H1 (cell line): Measurements from ENCODE around the gene ORAI3. TPM values are rescaled to one million over a fixed set of nuclear protein-coding genes. Genes with fewer than 3 reads are reported as not detected.

ENCODE experiments used
- CTCF ChIA-PET: fragments of 300-600 bp; sonication (Branson Sonifier 250); formaldehyde crosslinking; loops from one replicate; lab custom pipeline; 2021; ENCODE audit not compliant: partially characterized antibody; lab: Charles Lee
- POLR2A ChIA-PET: fragments of 300-600 bp; sonication (Branson Sonifier 250); formaldehyde crosslinking; loops from one replicate; lab custom pipeline; 2021; ENCODE audit warnings: inconsistent platforms; ENCODE audit not compliant: partially characterized antibody; lab: Charles Lee
- DNase-seq, 2 experiments: peaks; one replicate each; pipeline versions ENCODE4 v3.0.0 to v3.0.0-alpha.2; 2010 to 2022; ENCODE audit warnings: low spot score in 2 of 2, low read depth in 1 of 2, mixed read lengths in 1 of 2
- FAIRE-seq: peaks from 2 replicates; lab custom pipeline; 2011; peaks lifted over from hg19 to GRCh38; lab: Jason Lieb, UNC
- H2AFZ ChIP-seq: 2 replicates; pipeline ENCODE4 v1.8.1; 2012; ENCODE audit warnings: low read length, inconsistent platforms
- H2AK5ac ChIP-seq: 2 replicates; pipeline ENCODE4 v1.6.1; 2013; ENCODE audit warnings: low read depth, low read length
- H2BK120ac ChIP-seq: replicated peaks from 2 replicates; pipeline ENCODE3; 2013; ENCODE audit warnings: low read depth, low read length, inconsistent platforms
- H2BK12ac ChIP-seq: 2 replicates; pipeline ENCODE4 v1.6.1; 2013; ENCODE audit warnings: low read depth, low read length
- H2BK15ac ChIP-seq: 2 replicates; pipeline ENCODE4 v1.6.1; 2013; ENCODE audit warnings: low read length
- H2BK20ac ChIP-seq: 2 replicates; pipeline ENCODE4 v1.6.1; 2013; ENCODE audit warnings: low read length
- H2BK5ac ChIP-seq: 2 replicates; pipeline ENCODE4 v1.6.1; 2013; ENCODE audit warnings: low read depth, low read length
- H3K14ac ChIP-seq: 2 replicates; pipeline ENCODE4 v1.6.1; 2013; ENCODE audit warnings: inconsistent platforms; ENCODE audit not compliant: insufficient read length
- H3K18ac ChIP-seq: 2 replicates; pipeline ENCODE4 v1.6.1; 2013; ENCODE audit warnings: low read length; ENCODE audit errors: extremely low read depth
- H3K23ac ChIP-seq: 2 replicates; pipeline ENCODE4 v1.6.1; 2013; ENCODE audit warnings: inconsistent platforms; ENCODE audit not compliant: insufficient read length
- H3K23me2 ChIP-seq: 2 replicates; pipeline ENCODE4 v1.6.1; 2013; ENCODE audit warnings: low read depth, low read length
- H3K27ac ChIP-seq: 2 replicates; pipeline ENCODE4 v1.6.1; 2011; ENCODE audit warnings: low read depth, low read length, inconsistent platforms
- H3K27me3 ChIP-seq, 4 experiments: replicated peaks in 1 of 4; 1 replicate in 1 of 4; 2 replicates in 3 of 4; pipeline versions ENCODE4 v1.6.1 to v1.8.1; 2011 to 2013; ENCODE audit warnings: low read length in 3 of 4, mild to moderate bottlenecking in 3 of 4, inconsistent platforms in 2 of 4, mixed read lengths in 2 of 4, moderate library complexity in 1 of 4; ENCODE audit not compliant: control insufficient read depth in 3 of 4, insufficient read depth in 3 of 4; ENCODE audit errors: extremely low read depth in 1 of 4
- H3K36me3 ChIP-seq, 4 experiments: 2 replicates each; pipeline versions ENCODE4 v1.6.1 to v1.8.1; 2011 to 2013; ENCODE audit warnings: mild to moderate bottlenecking in 4 of 4, low read length in 3 of 4, moderate library complexity in 2 of 4, control low read depth in 1 of 4, inconsistent platforms in 1 of 4; ENCODE audit not compliant: insufficient read depth in 4 of 4, control insufficient read depth in 2 of 4
- H3K4ac ChIP-seq: replicated peaks from 2 replicates; pipeline ENCODE3; 2013; ENCODE audit warnings: low read length, low read depth, mixed read lengths, inconsistent platforms; ENCODE audit not compliant: insufficient read length
- H3K4me1 ChIP-seq, 4 experiments: replicated peaks in 1 of 4; 1 replicate in 1 of 4; 2 replicates in 3 of 4; pipeline versions ENCODE4 v1.6.1 to v1.8.1; 2011 to 2013; ENCODE audit warnings: low read length in 3 of 4, inconsistent platforms in 2 of 4, mixed read lengths in 1 of 4; ENCODE audit not compliant: insufficient read depth in 4 of 4, control insufficient read depth in 3 of 4
- H3K4me2 ChIP-seq, 2 experiments: 2 replicates each; pipeline versions ENCODE4 v1.6.1 to v1.8.1; 2011 to 2013; ENCODE audit warnings: low read depth in 2 of 2, low read length in 2 of 2, control low read depth in 1 of 2, inconsistent platforms in 1 of 2, mild to moderate bottlenecking in 1 of 2; ENCODE audit not compliant: insufficient read depth in 1 of 2
- H3K4me3 ChIP-seq, 4 experiments: fragments of 200-600, 300-600 bp in 1 of 4; sonication (generic), shearing (Covaris generic), sonication (Bioruptor Twin) in 1 of 4; 2 replicates each; pipeline versions ENCODE4 v1.5.1 to v1.8.1; 2011 to 2016; ENCODE audit warnings: low read length in 4 of 4, low read depth in 3 of 4, control low read depth in 2 of 4, inconsistent platforms in 2 of 4, mild to moderate bottlenecking in 2 of 4, mixed read lengths in 1 of 4, moderate library complexity in 1 of 4; ENCODE audit not compliant: insufficient read depth in 2 of 4; ENCODE audit errors: extremely low read depth in 1 of 4
- H3K56ac ChIP-seq: replicated peaks from 2 replicates; pipeline ENCODE3; 2013; ENCODE audit warnings: low read depth, mild to moderate bottlenecking, mixed read lengths, low read length, inconsistent platforms; ENCODE audit not compliant: insufficient read length
- H3K79me1 ChIP-seq: 2 replicates; pipeline ENCODE4 v1.6.1; 2013; ENCODE audit warnings: low read depth, low read length, control low read depth
- H3K79me2 ChIP-seq, 2 experiments: 2 replicates each; pipeline versions ENCODE4 v1.6.1 to v1.8.1; 2012 to 2013; ENCODE audit warnings: low read length in 2 of 2, mild to moderate bottlenecking in 2 of 2, inconsistent platforms in 1 of 2; ENCODE audit not compliant: insufficient read depth in 2 of 2, control insufficient read depth in 1 of 2
- H3K9ac ChIP-seq, 4 experiments: replicated peaks in 1 of 4; 1 replicate in 1 of 4; 2 replicates in 3 of 4; pipeline versions ENCODE4 v1.6.1 to v1.8.1; 2011 to 2013; ENCODE audit warnings: low read depth in 3 of 4, low read length in 3 of 4, control low read depth in 2 of 4, mild to moderate bottlenecking in 2 of 4, moderate library complexity in 2 of 4, inconsistent platforms in 1 of 4; ENCODE audit errors: extremely low read depth in 1 of 4
- H3K9me3 ChIP-seq, 2 experiments: 2 replicates each; pipeline versions ENCODE4 v1.6.1 to v1.8.1; 2012 to 2013; ENCODE audit warnings: mild to moderate bottlenecking in 2 of 2, moderate library complexity in 2 of 2, control low read depth in 1 of 2, inconsistent platforms in 1 of 2, low read depth in 1 of 2, low read length in 1 of 2, mixed read lengths in 1 of 2; ENCODE audit not compliant: insufficient read depth in 2 of 2
- H4K20me1 ChIP-seq, 2 experiments: replicated peaks in 1 of 2; 2 replicates each; pipeline versions ENCODE3 to v1.8.1; 2011 to 2013; ENCODE audit warnings: inconsistent platforms in 2 of 2, low read length in 2 of 2, mild to moderate bottlenecking in 1 of 2; ENCODE audit not compliant: insufficient read depth in 2 of 2, control insufficient read depth in 1 of 2
- H4K5ac ChIP-seq: 2 replicates; pipeline ENCODE4 v1.6.1; 2013; ENCODE audit warnings: low read length, low read depth, mixed read lengths, inconsistent platforms; ENCODE audit not compliant: insufficient read length
- H4K8ac ChIP-seq: 2 replicates; pipeline ENCODE4 v1.8.0; 2013; ENCODE audit warnings: mild to moderate bottlenecking, moderate library complexity, low read length, inconsistent platforms; ENCODE audit not compliant: insufficient read depth; ENCODE audit errors: extremely low read depth
- H4K91ac ChIP-seq: replicated peaks from 2 replicates; pipeline ENCODE3; 2013; ENCODE audit warnings: low read length, mixed read lengths, inconsistent platforms; ENCODE audit not compliant: insufficient read length
- ATF2 ChIP-seq: IDR thresholded peaks from 2 replicates; pipeline ENCODE4 v1.6.1; 2012; ENCODE audit warnings: low read length, inconsistent platforms
- POLR2A ChIP-seq, 2 experiments: IDR thresholded peaks; 1 replicate in 1 of 2; 2 replicates in 1 of 2; pipeline ENCODE4 v1.6.1; 2011; ENCODE audit warnings: low read depth in 2 of 2, low read length in 2 of 2, mild to moderate bottlenecking in 2 of 2; ENCODE audit errors: control extremely low read depth in 1 of 2
- WGBS, 2 experiments: shearing (Covaris generic) in 1 of 2; methylation state at CpG; one replicate each; pipeline versions ENCODE4 v1.1.6 to v1.1.7; 2013 to 2015; ENCODE audit warnings: low lambda C conversion rate in 2 of 2, mixed read lengths in 2 of 2, inconsistent platforms in 1 of 2, low coverage in 1 of 2, missing lambda C conversion rate in 1 of 2; ENCODE audit not compliant: insufficient replicate concordance in 2 of 2, insufficient coverage in 1 of 2, insufficient read length in 1 of 2; ENCODE audit errors: extremely low coverage in 1 of 2, missing lambda C conversion rate in 1 of 2; 5-methylcytosine and 5-hydroxymethylcytosine counted together
- polyA plus RNA-seq, 7 experiments: library from polyadenylated mRNA; depleted of rRNA in 3 of 7; stranded (reverse) in 5 of 7; unstranded in 2 of 7; fragments of >200 nt in 5 of 7; fragments of 200-250 nt in 2 of 7; gene quantifications; 1 replicate in 5 of 7; 2 replicates in 1 of 7; 4 replicates in 1 of 7; pipeline versions ENCODE4 v1.2.1 to v1.2.3, GENCODE V29; 2011 to 2013; ENCODE audit warnings: missing spikeins in 2 of 7, mixed read lengths in 2 of 7
- total RNA-seq: library from RNA; stranded (reverse); fragmentation: NEBNext Ultra II Directional; extraction: Animal tissue kit (Norgen Biotek cat#: 25700); gene quantifications from 2 replicates; pipeline ENCODE4 v1.2.1, GENCODE V29; 2021

The ORAI3 gene
- total and polyA plus RNA-seq, 2 of the 8 experiments (the other 6 are each of a cell fraction or from before 2014, with no cell fraction given): 8.7 to 24.5 TPM

- Histone ChIP-seq H4K8ac (peak overlapping the region; percentile 31; the same call in 1 of the 2 replicates), H3K79me1 (no peaks in the 10 kb centered on the region), H2BK120ac (peak overlapping the region; percentile 47), H3K23me2 (peaks cover 12% of the 10 kb centered on the region), H3K4ac (no peak overlapping the region), H3K27me3 (no peaks in the 10 kb centered on the region)
- CTCF ChIA-PET: interaction anchor here (2.6 kb wide), 1 partner anchor 11 kb away, joined by 19 read pairs; no protein-coding TSS in a partner anchor
- no peak for FAIRE-seq
- 0 out of 3 replicates have a peak, but pooled peaks of 1 of the 2 experiments have one; percentile 21 for TF ChIP-seq POLR2A (IDR thresholded peaks at IDR 0.05; ENCODE audit: control extremely low read depth in 1 of 2, low read depth in 2 of 2, low read length in 2 of 2)
- no peak for TF ChIP-seq ATF2
- TF ChIP-seq, all 59 proteins: peak for 1
- H2AFZ ChIP-seq: no peak overlapping the region
- H3K27ac ChIP-seq: peak overlapping the region; percentile 77
- peak overlapping the region; percentile 96; the same call in 1 of the 2 replicates for H2BK12ac ChIP-seq
- H2BK5ac ChIP-seq: peak overlapping the region; percentile 91; the same call in 1 of the 2 replicates
- peak overlapping the region; percentile 40; the same call in 1 of the 2 replicates for H2BK15ac ChIP-seq
- H3K36me3 ChIP-seq: peaks cover 10 to 21% (median 12%) of the 10 kb centered on the region in 4 experiments; a peak in 7 of 8 replicates
- peak overlapping the region in 2 of 4 experiments; percentile 38 to 53; a peak in 4 of 7 replicates for H3K9ac ChIP-seq
- no peak overlapping the region for H3K23ac ChIP-seq
- H4K20me1 ChIP-seq: peaks cover 0 to 8% of the 10 kb centered on the region in 2 experiments
- H3K4me3 ChIP-seq: peak overlapping the region in 1 of 4 experiments; percentile 98; a peak in 2 of 8 replicates
- H3K56ac ChIP-seq: peak overlapping the region; percentile 32
- peak overlapping the region; percentile 72 to 85 for H3K4me2 ChIP-seq
- H4K91ac ChIP-seq: peak overlapping the region; percentile 79
- 82% methylated on average over 38 of the region's 38 CpGs; no CpG with 5 or more reads in 1 of the 2 experiments for WGBS, 2 experiments
- H3K14ac ChIP-seq: no peak overlapping the region
- peak in 1 of 2 experiments; percentile 62 for DNase-seq
- peak overlapping the region; percentile 1; the same call in 1 of the 2 replicates for H2AK5ac ChIP-seq
- no peak overlapping the region for H2BK20ac ChIP-seq
- 0 out of 2 replicates have a peak overlapping the region, but pooled peaks have one; percentile 1 for H3K18ac ChIP-seq
- H3K79me2 ChIP-seq: no peaks in the 10 kb centered on the region
- peaks cover 0 to 37% (median 24%) of the 10 kb centered on the region in 4 experiments; a peak in 6 of 7 replicates for H3K4me1 ChIP-seq
- H3K9me3 ChIP-seq: no peaks in the 10 kb centered on the region
- H4K5ac ChIP-seq: peak overlapping the region; percentile 78
- POLR2A ChIA-PET: interaction anchor here (0.9 to 4.4 kb wide), 13 partner anchors 10 to 233 kb away, joined by 3 to 23 read pairs (median 4); partner anchors contain the start of genes FBXL19, FUS and SETD1A
Observed at GRCh38 chr16:30946671-30947540, 2.0 kb upstream of the ORAI3 start.
